ENCODE data around the gene MECP2.

GRCh38 chrX:153993978-153994377 is 103.5 kb downstream of the MECP2 start:
- TF ChIP-seq EZH2 (IDR thresholded peaks at IDR 0.05; ENCODE audit: low read length, missing control alignments) (no peak), CTCF (conservative IDR thresholded peaks at IDR 0.05 in 1 of 2, IDR thresholded peaks at IDR 0.05 in 1 of 2; ENCODE audit: low read depth in 1 of 2, low read length in 2 of 2) (no peak)

Measured in fibroblast of lung (primary cell).